PC-9 (cell line): ENCODE measurements around the gene AMOTL2. TPM values are rescaled to one million over a fixed set of nuclear protein-coding genes. Genes with fewer than 3 reads are reported as not detected.

Experiments
- BruUV-seq: library from RNA; stranded (reverse); fragments of 400-500 nt; replicated peaks from 2 replicates; lab custom pipeline; 2021; lab: Mats Ljungman, UMichigan
- CTCF ChIA-PET: fragments of 300-600 bp; sonication (Branson Sonifier 250); formaldehyde crosslinking; loops from one replicate; lab custom pipeline; 2022; ENCODE audit warnings: antibody characterized with exemption; lab: Charles Lee
- POLR2A ChIA-PET: fragments of 300-600 bp; sonication (Branson Sonifier 250); formaldehyde crosslinking; loops from one replicate; lab custom pipeline; 2022; ENCODE audit warnings: antibody characterized with exemption; ENCODE audit not compliant: unreplicated experiment; lab: Charles Lee
- DNase-seq, 2 experiments: peaks; one replicate each; pipeline versions ENCODE4 v3.0.0 to v3.0.0-alpha.2; 2015 to 2022; ENCODE audit warnings: mixed read lengths in 1 of 2
- H2AFZ ChIP-seq: fragments of 200-600 bp; sonication (generic); 2 replicates; pipeline ENCODE4 v1.8.1; 2017; ENCODE audit warnings: antibody characterized with exemption
- H3F3A ChIP-seq: fragments of 200-600 bp; sonication (generic); 2 replicates; pipeline ENCODE4 v1.8.1; 2017; ENCODE audit warnings: antibody characterized with exemption, mild to moderate bottlenecking, low read depth; ENCODE audit not compliant: insufficient read depth
- H3K27ac ChIP-seq: fragments of 200-600 bp; sonication (generic); 2 replicates; pipeline ENCODE4 v1.6.1; 2016; ENCODE audit warnings: mixed run types
- H3K27me3 ChIP-seq: fragments of 200-600 bp; sonication (generic); 2 replicates; pipeline ENCODE4 v1.6.1; 2016; ENCODE audit warnings: low read depth, mixed run types; ENCODE audit not compliant: insufficient read depth
- H3K36me3 ChIP-seq: fragments of 200-600 bp; sonication (generic); 2 replicates; pipeline ENCODE4 v1.6.1; 2016; ENCODE audit warnings: low read depth, mixed run types
- H3K4me1 ChIP-seq: fragments of 200-600 bp; sonication (generic); replicated peaks from 2 replicates; pipeline ENCODE4 v1.6.1; 2016; ENCODE audit warnings: mixed run types; ENCODE audit not compliant: insufficient read depth
- H3K4me2 ChIP-seq: fragments of 200-600 bp; sonication (generic); 2 replicates; pipeline ENCODE4 v1.6.1; 2017; ENCODE audit warnings: mixed run types
- H3K4me3 ChIP-seq: fragments of 200-600 bp; sonication (generic); 2 replicates; pipeline ENCODE4 v1.6.1; 2016; ENCODE audit warnings: mixed run types
- H3K79me2 ChIP-seq: fragments of 200-600 bp; sonication (generic); 2 replicates; pipeline ENCODE4 v1.6.1; 2017; ENCODE audit warnings: low read depth, mixed run types
- H3K9me2 ChIP-seq: fragments of 200-600 bp; sonication (generic); 2 replicates; pipeline ENCODE4 v1.8.1; 2017; ENCODE audit warnings: mild to moderate bottlenecking; ENCODE audit not compliant: insufficient read depth
- H3K9me3 ChIP-seq: fragments of 200-600 bp; sonication (generic); 2 replicates; pipeline ENCODE4 v1.8.1; 2016; ENCODE audit warnings: low read depth; ENCODE audit not compliant: insufficient read depth
- H4K20me1 ChIP-seq: fragments of 200-600 bp; sonication (generic); 2 replicates; pipeline ENCODE4 v1.8.1; 2017; ENCODE audit not compliant: insufficient read depth
- EZH2 ChIP-seq: fragments of 200-600 bp; sonication (generic); IDR thresholded peaks from 2 replicates; pipeline ENCODE4 v1.8.0; 2017; ENCODE audit warnings: antibody characterized with exemption, low read depth
- intact Hi-C: fragments of 100-400 bp; cut with micrococcal nuclease; formaldehyde crosslinking; loops from one replicate; pipeline ENCODE4 v1.10.0; 2022; ENCODE audit not compliant: unreplicated experiment
- total RNA-seq: library from RNA; stranded (reverse); gene quantifications from 2 replicates; pipeline ENCODE4 v1.2.3, GENCODE V29; 2021
- TF ChIP-seq, protein P1 (sequence below): fragments of 200-600 bp; sonication (generic); conservative IDR thresholded peaks from 2 replicates; pipeline ENCODE4 v1.6.1; 2017; ENCODE audit warnings: mixed run types, antibody characterized with exemption, mild to moderate bottlenecking, moderate library complexity

The AMOTL2 gene
- total RNA-seq, 1 experiment from 2014 or later, result 147 TPM

DNA sequence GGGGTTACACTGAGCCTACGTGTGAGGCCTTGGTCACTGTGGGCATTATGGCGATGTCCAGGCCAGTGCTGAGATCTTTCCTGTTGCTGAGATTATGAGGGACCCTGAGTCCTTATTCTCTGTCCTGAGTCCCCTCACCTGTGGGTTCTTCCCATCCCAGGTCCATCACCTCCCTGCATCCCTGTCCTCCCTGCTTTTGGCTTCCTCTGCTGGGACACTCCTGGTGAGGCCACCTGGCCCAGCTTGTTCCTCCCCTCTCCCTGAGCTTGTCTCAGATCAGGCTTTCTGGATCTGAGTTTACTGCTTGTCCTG, 36.1 kb downstream of the AMOTL2 start:
- Histone ChIP-seq H3F3A (peaks cover 29% of the 10 kb centered on the region), H3K4me1 (peaks cover 51% of the 10 kb centered on the region), H3K27ac (no peak overlapping the region), H4K20me1 (no peaks in the 10 kb centered on the region), H3K27me3 (no peaks in the 10 kb centered on the region), H3K9me2 (no peaks in the 10 kb centered on the region), H2AFZ (no peak overlapping the region), H3K4me3 (no peak overlapping the region), H3K4me2 (no peak overlapping the region), H3K79me2 (0 out of 2 replicates have a peak, but pooled peaks cover 7% of the 10 kb centered on the region), H3K36me3 (no peaks in the 10 kb centered on the region), H3K9me3 (no peaks in the 10 kb centered on the region)
- TF ChIP-seq, protein P1, sequence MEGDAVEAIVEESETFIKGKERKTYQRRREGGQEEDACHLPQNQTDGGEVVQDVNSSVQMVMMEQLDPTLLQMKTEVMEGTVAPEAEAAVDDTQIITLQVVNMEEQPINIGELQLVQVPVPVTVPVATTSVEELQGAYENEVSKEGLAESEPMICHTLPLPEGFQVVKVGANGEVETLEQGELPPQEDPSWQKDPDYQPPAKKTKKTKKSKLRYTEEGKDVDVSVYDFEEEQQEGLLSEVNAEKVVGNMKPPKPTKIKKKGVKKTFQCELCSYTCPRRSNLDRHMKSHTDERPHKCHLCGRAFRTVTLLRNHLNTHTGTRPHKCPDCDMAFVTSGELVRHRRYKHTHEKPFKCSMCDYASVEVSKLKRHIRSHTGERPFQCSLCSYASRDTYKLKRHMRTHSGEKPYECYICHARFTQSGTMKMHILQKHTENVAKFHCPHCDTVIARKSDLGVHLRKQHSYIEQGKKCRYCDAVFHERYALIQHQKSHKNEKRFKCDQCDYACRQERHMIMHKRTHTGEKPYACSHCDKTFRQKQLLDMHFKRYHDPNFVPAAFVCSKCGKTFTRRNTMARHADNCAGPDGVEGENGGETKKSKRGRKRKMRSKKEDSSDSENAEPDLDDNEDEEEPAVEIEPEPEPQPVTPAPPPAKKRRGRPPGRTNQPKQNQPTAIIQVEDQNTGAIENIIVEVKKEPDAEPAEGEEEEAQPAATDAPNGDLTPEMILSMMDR, result no peak
- TF ChIP-seq EZH2, result no peak
- CTCF ChIA-PET, result interaction anchor here (1.0 kb wide), 1 partner anchor 44 kb away, joined by 3 read pairs; no protein-coding TSS in a partner anchor
- POLR2A ChIA-PET, result interaction anchor here (0.6 to 0.8 kb wide), 2 partner anchors 10 to 20 kb away, joined by 3 read pairs; no protein-coding TSS in a partner anchor
- no peak for DNase-seq
- no TSS peak for BruUV-seq
- intact Hi-C loops, result no loop called here

DNA sequence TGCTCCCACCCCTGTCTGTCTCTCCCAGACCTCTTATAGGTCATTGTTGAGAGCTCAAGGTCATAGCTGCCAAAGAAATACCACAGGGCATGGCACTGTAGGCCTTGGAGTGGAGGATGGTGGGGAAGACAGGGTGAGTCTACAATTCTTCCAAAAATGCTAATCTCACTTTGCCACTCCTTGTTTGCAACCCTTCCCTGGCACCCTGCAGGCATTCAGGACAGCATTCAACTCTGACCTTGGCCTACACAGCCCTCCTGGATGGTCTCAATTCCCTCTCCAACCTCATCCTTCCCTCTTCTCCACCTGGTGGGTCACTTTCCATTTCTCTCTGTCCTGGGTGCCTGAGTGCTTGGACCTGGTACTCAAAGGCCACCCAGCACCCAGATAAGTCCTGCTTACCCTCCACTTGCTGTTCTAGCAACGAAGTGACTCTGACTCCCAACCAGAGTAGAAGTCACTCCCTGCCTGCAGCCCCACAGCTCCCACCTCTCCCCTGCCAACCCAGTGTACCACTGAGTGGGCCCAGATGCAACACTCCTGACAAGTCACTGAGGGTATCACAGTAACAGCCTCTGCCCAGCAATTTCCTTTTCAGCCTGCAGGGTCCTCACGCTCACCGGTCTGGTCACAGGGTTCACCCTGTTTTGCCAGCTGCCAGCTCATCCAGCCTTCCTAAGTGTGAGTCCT, 36.6 kb downstream of the AMOTL2 start:
- Histone ChIP-seq H3K36me3 (no peaks in the 10 kb centered on the region), H3K4me3 (no peak overlapping the region), H3K79me2 (0 out of 2 replicates have a peak, but pooled peaks cover 8% of the 10 kb centered on the region), H4K20me1 (no peaks in the 10 kb centered on the region), H3K9me3 (no peaks in the 10 kb centered on the region), H3K4me2 (no peak overlapping the region), H3K9me2 (no peaks in the 10 kb centered on the region), H2AFZ (no peak overlapping the region), H3K4me1 (peaks cover 56% of the 10 kb centered on the region), H3K27me3 (no peaks in the 10 kb centered on the region), H3K27ac (peak overlapping the region; percentile 97), H3F3A (peaks cover 33% of the 10 kb centered on the region)
- peak in 1 of 2 experiments; percentile 12 for DNase-seq
- no TSS peak for BruUV-seq
- TF ChIP-seq, protein P1, result no peak
- TF ChIP-seq EZH2, result no peak
- ChIA-PET POLR2A (interaction anchor here (0.6 to 0.8 kb wide), 2 partner anchors 8 to 20 kb away, joined by 3 to 7 read pairs; no protein-coding TSS in a partner anchor), CTCF (no interaction called here)
- intact Hi-C loops, result no loop called here

DNA sequence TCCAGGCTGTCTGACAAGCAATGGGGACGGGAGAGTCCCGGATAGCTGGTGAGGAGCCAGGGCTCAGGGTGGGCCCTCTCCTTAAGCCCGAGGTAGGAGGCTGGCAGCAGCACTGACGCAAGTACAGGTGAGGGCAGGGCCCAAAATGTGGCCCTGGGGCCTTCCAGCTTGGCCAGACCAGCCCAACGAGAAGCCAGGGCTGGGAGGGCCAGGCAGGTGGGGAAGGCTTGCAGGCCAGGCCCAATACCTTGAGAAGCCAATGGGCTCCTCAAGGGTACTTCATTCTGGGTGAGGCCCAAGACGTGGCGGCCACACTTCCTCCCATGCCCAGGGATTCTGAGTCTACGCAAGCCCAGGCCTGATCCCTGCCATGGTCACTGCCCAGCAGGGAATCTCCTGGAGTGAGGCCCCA, 37.2 kb downstream of the AMOTL2 start:
- 0 out of 2 replicates have a peak, but pooled peaks cover 8% of the 10 kb centered on the region for H3K79me2 ChIP-seq
- peak in 1 of 2 experiments; percentile 24 for DNase-seq
- CTCF ChIA-PET, result interaction anchor here (0.5 kb wide), 1 partner anchor 535 kb away, joined by 4 read pairs; no protein-coding TSS in a partner anchor
- H4K20me1 ChIP-seq, result no peaks in the 10 kb centered on the region
- H3K27ac ChIP-seq, result peak overlapping the region; percentile 97
- TF ChIP-seq, protein P1, result no peak
- TF ChIP-seq EZH2, result no peak
- H3K4me1 ChIP-seq, result peaks cover 61% of the 10 kb centered on the region
- peaks cover 35% of the 10 kb centered on the region for H3F3A ChIP-seq
- intact Hi-C loops, result no loop called here
- no peaks in the 10 kb centered on the region for H3K9me2 ChIP-seq
- peak overlapping the region; percentile 25; the same call in 1 of the 2 replicates for H3K4me2 ChIP-seq
- no peaks in the 10 kb centered on the region for H3K27me3 ChIP-seq
- H3K36me3 ChIP-seq, result no peaks in the 10 kb centered on the region
- no peak overlapping the region for H3K4me3 ChIP-seq
- BruUV-seq, result no TSS peak
- POLR2A ChIA-PET, result interaction anchor here (0.6 kb wide), 1 partner anchor 8 kb away, joined by 7 read pairs; no protein-coding TSS in a partner anchor
- H2AFZ ChIP-seq, result no peak overlapping the region
- no peaks in the 10 kb centered on the region for H3K9me3 ChIP-seq
